HFF-Myc (cell line): ENCODE data around the gene ATP2B1.

Experiments used
- DNase-seq: peaks from one replicate; pipeline ENCODE4 v3.0.0-alpha.2; 2011; ENCODE audit warnings: low read depth; ENCODE audit errors: extremely low read depth
- H3K4me3 ChIP-seq: replicated peaks from 2 replicates; pipeline ENCODE4 v1.5.1; 2011; ENCODE audit warnings: low read depth, mild to moderate bottlenecking, control low read depth, low read length
- TF ChIP-seq, protein P1 (sequence below): IDR thresholded peaks from 2 replicates; pipeline ENCODE4 v1.5.1; 2012; ENCODE audit warnings: mild to moderate bottlenecking, low read depth, low read length, control low read depth; ENCODE audit errors: missing control alignments

ATP2B1 gene

DNA sequence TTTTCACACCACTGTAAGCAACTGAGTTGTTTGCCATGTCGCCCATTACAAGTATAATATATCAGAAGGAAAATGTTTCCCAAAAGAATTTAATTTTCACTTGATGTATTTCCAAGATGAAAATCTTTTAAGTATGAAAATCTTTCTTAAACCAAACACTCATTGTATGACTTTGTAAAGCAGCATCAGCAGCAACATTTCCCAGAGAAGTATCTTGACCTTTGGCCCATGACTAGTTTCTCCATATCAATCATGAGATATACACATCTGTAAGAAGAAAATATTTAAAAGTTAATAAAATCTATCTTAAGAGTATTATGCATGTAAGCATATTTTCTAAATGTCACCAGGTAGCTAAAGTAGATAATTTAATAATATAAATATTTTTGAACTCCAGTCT, 52.8 kb downstream of the ATP2B1 start:
- no peak for DNase-seq
- H3K4me3 ChIP-seq = no peak overlapping the region

DNA sequence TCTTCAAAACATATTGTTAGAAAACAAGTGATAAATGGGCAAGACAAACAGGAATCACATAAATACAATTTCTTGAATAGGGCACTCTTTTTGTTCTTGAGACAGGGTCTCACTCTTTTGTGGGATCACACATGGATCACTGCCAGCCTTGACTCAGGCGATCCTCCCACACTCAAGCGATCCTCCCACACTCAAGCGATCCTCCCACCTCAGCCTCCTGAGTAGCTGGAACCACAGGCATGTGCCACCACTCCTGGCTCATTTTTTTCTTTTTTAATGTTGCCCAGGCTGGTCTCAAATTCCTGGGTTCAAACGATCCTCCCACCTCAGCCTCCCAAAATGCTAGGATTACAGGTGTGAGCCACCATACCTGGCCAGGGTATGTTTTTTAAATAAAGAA, 57.4 kb downstream of the ATP2B1 start:
- no peak overlapping the region for H3K4me3 ChIP-seq
- TF ChIP-seq, protein P1, sequence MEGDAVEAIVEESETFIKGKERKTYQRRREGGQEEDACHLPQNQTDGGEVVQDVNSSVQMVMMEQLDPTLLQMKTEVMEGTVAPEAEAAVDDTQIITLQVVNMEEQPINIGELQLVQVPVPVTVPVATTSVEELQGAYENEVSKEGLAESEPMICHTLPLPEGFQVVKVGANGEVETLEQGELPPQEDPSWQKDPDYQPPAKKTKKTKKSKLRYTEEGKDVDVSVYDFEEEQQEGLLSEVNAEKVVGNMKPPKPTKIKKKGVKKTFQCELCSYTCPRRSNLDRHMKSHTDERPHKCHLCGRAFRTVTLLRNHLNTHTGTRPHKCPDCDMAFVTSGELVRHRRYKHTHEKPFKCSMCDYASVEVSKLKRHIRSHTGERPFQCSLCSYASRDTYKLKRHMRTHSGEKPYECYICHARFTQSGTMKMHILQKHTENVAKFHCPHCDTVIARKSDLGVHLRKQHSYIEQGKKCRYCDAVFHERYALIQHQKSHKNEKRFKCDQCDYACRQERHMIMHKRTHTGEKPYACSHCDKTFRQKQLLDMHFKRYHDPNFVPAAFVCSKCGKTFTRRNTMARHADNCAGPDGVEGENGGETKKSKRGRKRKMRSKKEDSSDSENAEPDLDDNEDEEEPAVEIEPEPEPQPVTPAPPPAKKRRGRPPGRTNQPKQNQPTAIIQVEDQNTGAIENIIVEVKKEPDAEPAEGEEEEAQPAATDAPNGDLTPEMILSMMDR = no peak
- no peak for DNase-seq

More for the DNA sequence above, 52.8 kb downstream of the ATP2B1 start:
- TF ChIP-seq, protein P1 = no peak

DNA sequence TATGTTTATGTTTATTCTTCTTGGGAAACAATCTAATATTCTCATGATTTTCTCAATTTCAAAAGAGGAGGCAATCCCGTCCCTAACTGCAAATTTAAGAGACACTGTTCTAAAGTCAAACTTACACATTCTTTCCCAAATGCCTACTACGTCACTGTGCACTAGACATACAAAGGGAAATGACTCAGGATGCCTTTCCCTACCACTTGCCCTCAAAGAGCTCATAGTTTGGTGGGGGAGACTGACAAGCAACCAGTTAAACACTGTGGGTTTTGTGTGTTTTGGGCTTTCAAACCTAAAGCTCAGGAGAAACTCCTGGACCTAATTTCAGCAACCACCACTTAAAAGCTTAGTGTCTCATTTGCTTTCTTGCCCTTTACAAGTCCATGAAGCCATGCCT, 58.4 kb downstream of the ATP2B1 start:
- no peak for DNase-seq
- TF ChIP-seq, protein P1 = no peak

DNA sequence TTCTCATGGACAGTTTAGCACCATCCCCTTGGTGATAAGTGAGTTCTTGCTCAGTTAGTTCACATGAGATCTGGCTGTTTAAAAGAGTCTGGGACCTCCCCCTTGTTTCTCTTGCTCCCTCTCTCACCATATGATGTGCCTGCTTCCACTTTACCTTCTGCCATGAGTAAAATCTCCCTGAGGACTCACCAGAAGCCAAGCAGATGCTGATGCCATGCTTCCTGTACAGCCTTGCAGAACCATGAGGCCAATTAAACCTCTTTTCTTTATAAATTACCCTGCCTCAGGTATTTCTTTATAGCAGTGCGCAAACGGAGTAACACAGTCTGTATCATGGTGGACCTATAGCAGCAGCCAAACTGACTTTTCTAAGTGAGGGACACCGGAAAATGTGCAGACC, 58.8 kb downstream of the ATP2B1 start:
- TF ChIP-seq, protein P1 = no peak
- H3K4me3 ChIP-seq = no peak overlapping the region

More for the DNA sequence above, 58.4 kb downstream of the ATP2B1 start:
- no peak overlapping the region for H3K4me3 ChIP-seq

DNA sequence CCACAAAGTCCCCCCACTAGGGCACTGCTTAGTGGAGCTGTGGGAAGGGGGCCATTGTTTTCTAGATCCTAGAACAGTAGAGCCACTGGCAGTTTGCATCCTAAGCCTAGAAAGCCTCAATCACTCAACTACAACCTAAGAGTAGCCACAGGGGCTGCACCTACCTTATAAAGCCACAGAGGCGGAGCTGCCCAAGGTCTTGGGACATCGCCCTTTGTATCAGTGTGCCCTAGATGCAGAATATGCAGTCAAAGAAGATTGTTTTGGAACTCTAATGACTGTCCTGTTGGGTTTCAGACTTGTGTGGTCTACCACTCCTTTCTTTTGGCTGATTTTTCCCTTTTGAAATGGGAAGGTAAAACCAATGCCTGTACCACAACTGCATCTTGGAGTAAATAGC, 59.5 kb downstream of the ATP2B1 start:
- TF ChIP-seq, protein P1 = no peak
- H3K4me3 ChIP-seq = no peak overlapping the region
- DNase-seq = no peak

More for the DNA sequence above, 58.8 kb downstream of the ATP2B1 start:
- no peak for DNase-seq

DNA sequence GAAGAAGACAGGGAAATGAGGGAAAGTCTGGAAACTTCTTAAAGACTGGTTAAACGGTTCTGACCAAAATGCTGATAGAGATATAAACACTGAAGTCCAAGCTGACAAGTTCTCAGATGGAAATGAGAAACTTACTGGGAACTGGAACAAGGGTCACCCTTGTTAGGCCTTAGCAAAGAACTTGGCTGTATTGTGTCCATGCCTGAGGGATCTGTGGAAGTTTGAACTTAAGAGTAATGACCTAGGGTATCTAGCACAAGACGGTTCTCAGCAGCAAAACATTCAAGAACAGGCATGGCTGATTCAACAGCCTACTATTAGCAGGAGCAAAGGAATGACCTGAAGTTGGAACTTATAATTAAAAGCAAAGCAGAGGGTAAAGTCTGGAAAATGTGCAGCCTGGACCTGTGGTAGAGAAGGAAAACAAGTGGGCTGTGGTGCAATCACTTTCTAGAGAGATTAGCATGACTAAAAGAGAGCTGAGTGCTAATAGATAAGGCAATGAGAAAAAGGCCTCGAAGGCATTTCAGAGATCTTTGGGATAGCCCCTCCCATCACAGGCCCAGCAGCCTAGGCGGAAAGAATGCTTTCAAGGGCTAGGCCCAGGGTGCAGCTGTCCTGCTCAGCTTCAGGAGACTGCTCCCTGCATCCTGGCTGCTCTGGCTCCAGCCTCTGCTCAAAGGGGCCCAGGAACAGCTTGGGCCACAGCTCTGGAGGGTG, 60.3 kb downstream of the ATP2B1 start:
- no peak for DNase-seq
- TF ChIP-seq, protein P1 = no peak
- no peak overlapping the region for H3K4me3 ChIP-seq

DNA sequence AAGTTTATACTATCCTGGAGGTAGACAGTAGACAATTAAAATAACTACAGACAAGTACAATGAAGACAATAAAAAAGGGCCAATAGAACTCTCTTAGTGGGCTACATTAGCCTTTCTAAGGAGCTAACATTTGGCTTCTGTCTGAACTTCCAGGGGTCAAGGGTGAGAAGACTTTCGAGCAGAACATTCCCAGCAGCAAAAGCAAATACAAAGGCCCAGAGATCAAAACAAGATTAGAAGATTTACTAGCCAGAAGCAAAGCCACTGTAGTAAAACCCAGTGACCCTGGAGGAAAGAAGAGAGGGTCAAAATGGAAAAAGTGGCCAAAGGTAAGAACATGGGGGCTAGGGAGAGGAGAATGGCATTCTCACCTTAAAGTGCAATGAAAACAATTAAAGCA, 63.2 kb downstream of the ATP2B1 start:
- no peak overlapping the region for H3K4me3 ChIP-seq
- no peak for DNase-seq
- TF ChIP-seq, protein P1 = no peak
